22Rv1 (cell line): ENCODE data around the gene C1orf35.

Experiments used
- H3K27ac ChIP-seq: fragments of 450-650 bp; 2 replicates; pipeline ENCODE4 v1.5.1; 2017
- ZFX ChIP-seq: fragments of 450-650 bp; IDR thresholded peaks from 2 replicates; pipeline ENCODE4 v1.6.1; 2017; ENCODE audit warnings: antibody characterized with exemption, borderline replicate concordance
- TF ChIP-seq, protein P1 (sequence below): fragments of 450-650 bp; IDR thresholded peaks from 2 replicates; pipeline ENCODE4 v1.5.1; 2017; ENCODE audit warnings: mild to moderate bottlenecking

The C1orf35 gene

DNA sequence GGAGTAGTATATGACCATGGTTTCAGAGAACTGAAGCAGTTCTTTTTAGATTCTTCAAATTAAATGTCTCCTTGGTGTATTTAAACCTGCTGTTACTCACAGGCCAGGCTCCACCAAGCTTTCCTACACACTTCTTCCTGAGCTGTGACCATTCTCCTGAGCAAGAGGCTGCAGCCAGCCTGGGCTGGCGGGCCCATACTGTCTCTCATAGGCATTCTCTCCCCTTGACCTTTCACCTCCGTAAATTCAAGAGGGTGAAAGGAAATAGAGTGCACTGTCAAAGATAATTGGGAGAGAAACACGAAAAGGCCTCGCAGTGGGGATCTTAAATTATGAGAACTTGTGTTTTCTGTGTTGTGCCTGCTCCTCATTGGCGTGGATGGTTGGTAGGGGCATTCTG lies 18.3 kb downstream of the C1orf35 start:
- peak overlapping the region; percentile 95; the same call in 1 of the 2 replicates for H3K27ac ChIP-seq
- TF ChIP-seq, protein P1, sequence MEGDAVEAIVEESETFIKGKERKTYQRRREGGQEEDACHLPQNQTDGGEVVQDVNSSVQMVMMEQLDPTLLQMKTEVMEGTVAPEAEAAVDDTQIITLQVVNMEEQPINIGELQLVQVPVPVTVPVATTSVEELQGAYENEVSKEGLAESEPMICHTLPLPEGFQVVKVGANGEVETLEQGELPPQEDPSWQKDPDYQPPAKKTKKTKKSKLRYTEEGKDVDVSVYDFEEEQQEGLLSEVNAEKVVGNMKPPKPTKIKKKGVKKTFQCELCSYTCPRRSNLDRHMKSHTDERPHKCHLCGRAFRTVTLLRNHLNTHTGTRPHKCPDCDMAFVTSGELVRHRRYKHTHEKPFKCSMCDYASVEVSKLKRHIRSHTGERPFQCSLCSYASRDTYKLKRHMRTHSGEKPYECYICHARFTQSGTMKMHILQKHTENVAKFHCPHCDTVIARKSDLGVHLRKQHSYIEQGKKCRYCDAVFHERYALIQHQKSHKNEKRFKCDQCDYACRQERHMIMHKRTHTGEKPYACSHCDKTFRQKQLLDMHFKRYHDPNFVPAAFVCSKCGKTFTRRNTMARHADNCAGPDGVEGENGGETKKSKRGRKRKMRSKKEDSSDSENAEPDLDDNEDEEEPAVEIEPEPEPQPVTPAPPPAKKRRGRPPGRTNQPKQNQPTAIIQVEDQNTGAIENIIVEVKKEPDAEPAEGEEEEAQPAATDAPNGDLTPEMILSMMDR, result no peak
- no peak for TF ChIP-seq ZFX

DNA sequence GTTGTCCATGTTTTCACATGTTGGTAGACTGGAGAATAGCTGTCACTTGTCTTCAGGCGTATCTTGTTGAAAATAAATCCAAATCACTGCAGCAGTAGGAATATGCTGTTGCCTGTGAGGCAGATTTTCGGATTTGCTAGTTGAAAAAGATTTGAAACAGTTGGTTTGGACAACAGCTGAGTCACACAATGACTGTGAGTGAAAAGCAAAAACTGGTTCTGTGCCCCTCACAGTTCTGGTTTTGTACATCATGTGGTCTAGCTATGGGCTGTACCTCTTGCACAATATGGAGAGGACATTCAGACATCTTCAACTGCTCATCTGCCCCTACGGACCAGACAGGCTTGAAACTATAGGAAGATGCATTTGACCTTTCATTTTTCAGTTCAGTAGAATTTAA lies 18.8 kb downstream of the C1orf35 start:
- peak overlapping the region; percentile 95; the same call in 1 of the 2 replicates for H3K27ac ChIP-seq
- TF ChIP-seq, protein P1, result no peak
- no peak for TF ChIP-seq ZFX

DNA sequence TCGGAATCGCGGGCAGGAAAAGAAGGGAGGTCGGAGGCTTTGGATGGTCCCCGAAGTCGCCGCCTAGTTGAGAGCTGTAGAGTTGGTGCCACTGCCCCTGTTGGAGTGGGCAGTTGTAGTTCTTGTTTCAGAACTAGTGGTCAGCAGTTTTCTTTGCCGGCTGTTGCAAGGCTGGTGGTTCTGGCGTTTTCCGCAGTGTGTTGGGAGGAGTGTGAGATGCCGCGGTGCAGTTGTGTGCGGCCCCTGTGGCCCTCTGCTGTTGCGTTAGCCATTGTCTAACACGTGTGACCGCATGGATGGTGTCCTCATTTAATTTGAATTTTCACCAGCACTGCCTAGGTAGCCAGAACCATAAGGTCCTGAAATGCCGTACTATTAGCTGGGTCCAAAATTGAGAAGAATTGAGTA lies 19.2 kb downstream of the C1orf35 start:
- no peak for TF ChIP-seq ZFX
- TF ChIP-seq, protein P1, result no peak
- H3K27ac ChIP-seq, result peak overlapping the region; percentile 95

DNA sequence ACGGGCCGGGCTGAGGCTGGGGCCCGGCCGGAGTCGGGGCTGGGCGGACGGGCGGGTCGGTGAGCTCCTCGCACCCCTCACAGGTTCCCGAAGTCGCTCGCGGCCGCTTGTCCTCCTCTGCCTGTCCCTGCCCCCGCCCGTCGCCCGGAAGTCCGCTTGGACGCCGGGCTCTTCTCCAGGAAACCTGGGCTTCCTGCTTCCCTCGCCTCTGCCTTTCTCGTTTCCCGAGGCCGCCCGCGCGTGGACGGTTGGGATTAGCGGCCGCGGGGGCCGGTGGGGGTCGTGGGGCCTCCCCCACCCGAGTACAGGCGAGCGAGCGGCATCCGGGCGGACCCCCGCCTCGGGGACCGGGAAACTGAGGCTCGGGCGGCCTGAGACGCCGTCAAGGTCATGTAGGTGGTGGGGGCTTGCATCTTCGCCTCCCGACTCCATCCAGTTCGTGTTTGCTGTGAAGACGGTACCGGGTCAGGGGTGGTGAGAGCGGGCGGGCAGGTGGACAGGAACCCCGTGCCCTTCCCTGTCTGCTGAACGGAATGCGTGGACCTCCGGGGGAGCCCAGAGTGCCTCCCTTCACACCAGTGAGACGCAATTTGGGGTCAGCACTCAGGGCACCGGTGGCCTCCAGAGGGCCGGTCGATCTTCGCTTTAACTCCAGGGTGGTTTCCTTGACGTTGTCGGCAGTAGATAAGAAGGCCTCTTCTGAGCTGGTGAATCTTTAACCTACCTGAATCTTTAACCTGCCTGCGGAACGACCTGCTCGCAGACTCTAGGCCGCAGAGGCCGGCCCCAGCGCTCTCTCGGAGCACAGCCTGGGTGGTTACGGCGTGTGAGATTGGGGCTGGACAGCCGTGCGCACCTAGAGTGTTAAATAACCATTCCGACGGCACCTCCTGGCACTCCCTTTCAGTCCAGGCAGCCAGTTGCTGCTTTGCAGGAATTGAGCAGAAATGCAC lies 19.9 kb downstream of the C1orf35 start:
- TF ChIP-seq ZFX, result no peak
- H3K27ac ChIP-seq, result peak overlapping the region; percentile 95

DNA sequence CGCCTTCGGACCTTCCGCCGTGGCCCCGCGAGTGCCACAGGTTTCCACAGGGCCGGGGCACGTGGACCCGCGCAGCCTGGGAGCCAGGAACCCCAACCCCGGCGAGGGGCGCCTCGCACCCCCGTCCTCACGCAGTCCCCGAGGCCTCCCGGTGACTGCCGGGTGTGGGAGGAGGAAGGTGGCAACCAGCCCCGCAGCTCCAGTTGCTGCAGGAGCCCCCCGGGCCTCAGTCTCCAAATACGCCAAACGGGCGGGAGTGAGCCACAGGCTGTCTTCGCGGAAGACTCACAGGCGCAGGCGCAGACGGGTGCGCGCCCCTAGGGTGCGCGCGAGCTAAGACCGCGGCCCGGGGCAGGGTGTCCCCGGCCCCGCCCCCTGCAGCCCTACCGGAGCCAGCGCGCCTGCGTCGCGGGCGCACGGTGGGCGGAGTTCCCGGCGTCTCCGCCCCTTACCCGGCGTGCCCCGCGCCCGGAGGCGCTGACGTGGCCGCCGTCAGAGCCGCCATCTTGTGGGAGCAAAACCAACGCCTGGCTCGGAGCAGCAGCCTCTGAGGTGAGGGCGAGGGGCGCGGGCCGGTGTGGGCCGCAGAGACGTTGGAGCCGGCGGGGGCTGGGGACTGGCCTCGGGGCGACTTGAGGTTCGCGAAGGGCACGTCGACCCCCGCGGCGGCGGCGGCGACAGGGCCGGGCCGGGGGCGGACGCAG lies 20.8 kb downstream of the C1orf35 start, which contains the start of gene ARF1:
TSS of gene ARF1 (plus strand) at position 495 of the 704 bp plus-strand sequence. CDS start 14,407 bp downstream, outside the sequence.
- peak within 1 kb of the TSS; percentile 95 for H3K27ac ChIP-seq

DNA sequence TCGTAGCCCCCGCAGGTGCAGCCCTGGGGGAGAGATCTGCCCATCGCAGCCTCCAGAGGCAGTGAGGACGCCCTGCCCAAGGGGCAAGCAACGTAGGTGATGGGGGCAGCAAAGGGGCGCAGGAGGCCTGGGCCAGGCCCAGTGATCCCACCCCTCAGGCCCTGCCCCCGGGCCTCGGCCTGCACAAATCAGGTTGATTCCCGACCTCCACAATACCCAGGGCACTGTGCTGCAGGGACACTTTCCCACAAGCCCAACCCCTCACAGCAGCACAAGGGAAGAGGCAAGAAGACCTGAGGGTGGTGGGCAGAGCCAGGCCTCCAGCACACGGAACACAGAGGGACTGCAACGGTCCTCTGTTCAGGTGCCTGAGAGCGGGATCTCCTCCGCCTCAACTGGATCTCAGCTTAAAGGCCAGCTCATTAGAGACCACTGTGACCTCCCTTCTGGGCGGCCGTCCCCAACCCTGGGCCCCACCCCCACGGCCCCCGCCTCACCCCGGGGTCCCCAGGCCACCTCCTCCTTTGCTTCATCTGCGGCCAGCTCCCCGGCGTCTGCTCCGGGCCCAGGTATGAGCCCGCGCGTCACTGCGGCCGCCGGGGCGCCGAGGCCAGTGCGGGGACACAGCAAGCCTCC lies 21.4 kb downstream of the C1orf35 start:
- peak overlapping the region; percentile 95 for H3K27ac ChIP-seq
- TF ChIP-seq ZFX, result no peak

More for the DNA sequence above, 20.8 kb downstream of the C1orf35 start, which contains the start of gene ARF1:
- no peak for TF ChIP-seq ZFX
- TF ChIP-seq, protein P1, result 0 out of 2 replicates have a peak, but pooled peaks have one; percentile 12

DNA sequence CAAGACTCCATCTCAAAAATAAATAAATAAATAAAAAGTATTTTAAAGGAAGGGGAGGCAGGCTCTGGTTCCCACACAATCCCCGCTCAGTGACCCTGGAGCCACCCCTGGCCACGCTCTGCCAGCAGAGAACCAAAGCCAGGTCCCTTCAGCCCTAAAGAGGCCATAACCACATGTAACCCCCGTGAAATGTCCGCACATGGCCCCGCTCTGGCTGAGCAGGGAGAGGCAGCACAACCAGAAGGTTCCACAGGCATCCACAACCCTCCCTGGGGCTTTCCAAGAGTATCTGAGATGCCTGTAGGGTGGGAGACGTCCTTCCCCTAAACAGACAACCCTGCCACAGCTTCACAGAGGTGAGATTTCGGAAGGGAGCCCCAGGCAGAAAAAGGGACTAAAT lies 22.0 kb downstream of the C1orf35 start:
- TF ChIP-seq, protein P1, result no peak
- no peak for TF ChIP-seq ZFX
- H3K27ac ChIP-seq, result peak overlapping the region; percentile 95; the same call in 1 of the 2 replicates
